Uterus (tissue), 2 donors: ENCODE data around the gene PLD1.

Experiments used
- POLR2A ChIP-seq, 2 donors: fragments of 450-650 bp; IDR thresholded peaks; one replicate each; pipeline ENCODE4 v1.6.1; 2016; ENCODE audit warnings: antibody characterized with exemption in 2 of 2, mild to moderate bottlenecking in 1 of 2, moderate library complexity in 1 of 2
- TF ChIP-seq, protein P1 (sequence below), 4 experiments: fragments of 200-600 bp in 2 of 4; fragments of 450-650 bp in 2 of 4; sonication (generic) in 2 of 4; IDR thresholded peaks; one replicate each; pipeline ENCODE4 v1.5.1; 2016 to 2019; ENCODE audit warnings: antibody characterized with exemption in 4 of 4, mild to moderate bottlenecking in 2 of 4, moderate library complexity in 1 of 4

DNA sequence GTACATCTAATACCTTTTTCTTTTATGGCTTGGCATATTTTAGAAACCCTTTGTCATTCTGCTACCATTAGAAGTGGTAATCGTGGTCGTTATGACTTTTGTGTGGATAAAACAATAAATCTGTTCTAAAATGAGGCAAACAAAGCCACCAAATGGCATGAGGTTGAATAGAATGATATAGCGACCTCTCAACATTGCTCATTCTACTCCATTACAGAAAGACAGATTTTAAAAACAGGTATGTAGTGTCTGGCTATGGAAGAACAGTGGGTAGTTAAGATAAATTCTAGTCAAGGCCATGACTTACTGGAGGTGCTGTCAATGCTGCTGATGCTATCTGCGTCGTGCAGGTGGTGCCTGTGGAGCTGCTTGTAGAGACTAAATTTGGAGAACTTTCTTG is 123.2 kb downstream of the PLD1 start:
- TF ChIP-seq POLR2A (IDR thresholded peaks at IDR 0.05), result no peak
- TF ChIP-seq, protein P1, sequence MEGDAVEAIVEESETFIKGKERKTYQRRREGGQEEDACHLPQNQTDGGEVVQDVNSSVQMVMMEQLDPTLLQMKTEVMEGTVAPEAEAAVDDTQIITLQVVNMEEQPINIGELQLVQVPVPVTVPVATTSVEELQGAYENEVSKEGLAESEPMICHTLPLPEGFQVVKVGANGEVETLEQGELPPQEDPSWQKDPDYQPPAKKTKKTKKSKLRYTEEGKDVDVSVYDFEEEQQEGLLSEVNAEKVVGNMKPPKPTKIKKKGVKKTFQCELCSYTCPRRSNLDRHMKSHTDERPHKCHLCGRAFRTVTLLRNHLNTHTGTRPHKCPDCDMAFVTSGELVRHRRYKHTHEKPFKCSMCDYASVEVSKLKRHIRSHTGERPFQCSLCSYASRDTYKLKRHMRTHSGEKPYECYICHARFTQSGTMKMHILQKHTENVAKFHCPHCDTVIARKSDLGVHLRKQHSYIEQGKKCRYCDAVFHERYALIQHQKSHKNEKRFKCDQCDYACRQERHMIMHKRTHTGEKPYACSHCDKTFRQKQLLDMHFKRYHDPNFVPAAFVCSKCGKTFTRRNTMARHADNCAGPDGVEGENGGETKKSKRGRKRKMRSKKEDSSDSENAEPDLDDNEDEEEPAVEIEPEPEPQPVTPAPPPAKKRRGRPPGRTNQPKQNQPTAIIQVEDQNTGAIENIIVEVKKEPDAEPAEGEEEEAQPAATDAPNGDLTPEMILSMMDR (IDR thresholded peaks at IDR 0.05), result no peak
